Measurements from ENCODE around the gene VEGFB.

The VEGFB gene

GRCh38 chr11:64233913-64234586 lies at the start of gene VEGFB:
Gene VEGFB (plus strand): TSS chr11:64234584. CDS start chr11:64234834, 250 bp downstream.
- DNase-seq = peak; percentile 79

- peak; percentile 85 for DNase-seq
Observed at GRCh38 chr11:64185175-64185692, 49.1 kb upstream of the VEGFB start.

- DNase-seq = peak; percentile 100
Observed at GRCh38 chr11:64185693-64186491, 48.5 kb upstream of the VEGFB start, which contains the start of gene STIP1. Gene STIP1 (plus strand): TSS chr11:64186171. CDS start chr11:64186262, 91 bp downstream.

- no peak for DNase-seq
Observed at GRCh38 chr11:64186492-64187165, 47.8 kb upstream of the VEGFB start.

- DNase-seq = no peak
Observed at GRCh38 chr11:64192434-64192833, 42.0 kb upstream of the VEGFB start.

GRCh38 chr11:64196626-64197025 lies 37.8 kb upstream of the VEGFB start:
- DNase-seq = no peak

- DNase-seq = no peak
Observed at GRCh38 chr11:64198511-64198910, 35.9 kb upstream of the VEGFB start.

- DNase-seq = no peak
Observed at GRCh38 chr11:64201543-64201942, 32.8 kb upstream of the VEGFB start.

- DNase-seq = no peak
Observed at GRCh38 chr11:64202992-64203391, 31.4 kb upstream of the VEGFB start.

- no peak for DNase-seq
Observed at GRCh38 chr11:64203421-64204079, 30.8 kb upstream of the VEGFB start.

- DNase-seq = no peak
Observed at GRCh38 chr11:64204080-64204440, 30.3 kb upstream of the VEGFB start.

GRCh38 chr11:64204464-64204989 lies 29.9 kb upstream of the VEGFB start:
- DNase-seq = peak; percentile 61

- DNase-seq = no peak
Observed at GRCh38 chr11:64206457-64207255, 27.7 kb upstream of the VEGFB start, which contains the start of gene FERMT3. Gene FERMT3 (plus strand): TSS chr11:64206721. CDS start chr11:64207365, 644 bp downstream.

- DNase-seq = no peak
Observed at GRCh38 chr11:64207256-64208085, 26.9 kb upstream of the VEGFB start.

GRCh38 chr11:64208086-64208795 lies 26.1 kb upstream of the VEGFB start:
- no peak for DNase-seq

- DNase-seq = no peak
Observed at GRCh38 chr11:64208796-64209562, 25.4 kb upstream of the VEGFB start.

- no peak for DNase-seq
Observed at GRCh38 chr11:64209563-64209843, 24.9 kb upstream of the VEGFB start.

GRCh38 chr11:64210301-64211020 lies 23.9 kb upstream of the VEGFB start:
- no peak for DNase-seq

All from NCI-H774 (cell line).